ENCODE results near the gene SBK1.
"Not testable (repeated sequence)": the region's sequence is repeated elsewhere in the genome, so short reads cannot be mapped to it uniquely, and the experiment has no call there.

The SBK1 gene

DNA sequence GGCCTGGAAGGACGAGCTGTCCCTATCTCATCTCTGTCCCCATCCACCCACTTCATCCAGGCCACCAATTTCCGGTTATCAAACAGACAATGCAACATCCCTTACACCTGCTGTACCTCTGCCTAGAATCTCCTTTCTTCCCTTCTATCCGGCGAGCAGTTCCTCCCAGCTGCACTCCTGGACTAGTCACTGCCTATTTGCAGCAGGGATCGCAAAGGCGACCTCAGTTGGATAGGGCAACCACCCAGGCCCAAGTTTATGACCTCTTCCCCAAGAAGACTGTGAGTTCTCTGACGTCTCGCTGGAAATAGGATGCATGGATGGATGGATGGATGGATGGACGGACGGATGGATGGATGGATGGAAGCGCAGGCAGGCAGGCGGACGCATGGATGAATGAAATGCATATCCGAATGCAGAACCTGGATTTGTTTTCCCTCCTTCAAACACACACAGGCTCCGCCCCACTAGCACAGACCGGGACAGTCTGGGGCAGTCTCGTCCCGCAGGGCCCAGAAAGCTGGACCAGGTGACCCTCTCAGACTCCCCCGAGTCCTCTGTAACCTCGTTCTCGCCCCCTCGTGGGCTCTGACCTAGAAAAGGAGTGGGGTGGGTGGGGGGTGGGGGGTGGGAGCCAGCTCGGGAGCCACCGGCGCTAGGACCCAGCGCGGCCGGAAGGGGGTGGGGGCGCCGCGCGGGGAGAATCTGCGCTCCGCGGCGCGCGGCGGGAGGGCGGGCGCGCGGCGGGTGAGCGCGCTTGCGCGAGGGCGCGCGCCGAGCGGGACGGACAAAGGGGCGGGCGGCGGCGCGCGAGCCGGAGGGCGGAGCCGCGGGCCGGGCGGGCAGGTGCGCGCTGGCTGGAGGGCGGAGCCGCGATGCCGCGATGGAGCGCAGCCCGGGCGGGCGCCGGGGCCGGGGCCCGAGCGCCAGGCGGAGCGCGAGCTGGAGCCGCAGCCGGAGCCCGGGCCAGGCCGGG lies at the start of gene SBK1:
Gene SBK1, plus strand, starts transcription at position 875 of the 976 bp plus-strand sequence. CDS start 24,867 bp downstream, outside the sequence.
- peak; percentile 76 for DNase-seq

DNA sequence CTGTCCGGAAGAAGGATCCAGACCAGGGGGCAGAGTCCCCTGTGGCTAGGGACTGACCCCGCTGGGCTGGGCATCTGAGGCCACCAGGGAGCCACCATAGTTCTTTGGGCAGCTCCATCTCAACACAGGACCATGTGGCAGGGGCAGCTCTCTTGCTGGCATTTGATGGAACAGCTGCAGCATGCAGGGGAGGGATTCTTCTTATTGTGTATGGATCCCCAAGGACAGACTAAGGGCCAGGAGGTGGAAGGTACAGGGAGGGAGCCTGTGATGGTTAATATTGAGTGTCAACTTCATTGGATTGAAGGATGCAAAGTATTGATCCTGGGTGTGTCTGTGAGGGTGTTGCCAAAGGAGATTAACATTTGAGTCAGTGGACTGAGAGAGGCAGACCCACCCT lies 42.8 kb upstream of the SBK1 start:
- not testable (repeated sequence) for DNase-seq

DNA sequence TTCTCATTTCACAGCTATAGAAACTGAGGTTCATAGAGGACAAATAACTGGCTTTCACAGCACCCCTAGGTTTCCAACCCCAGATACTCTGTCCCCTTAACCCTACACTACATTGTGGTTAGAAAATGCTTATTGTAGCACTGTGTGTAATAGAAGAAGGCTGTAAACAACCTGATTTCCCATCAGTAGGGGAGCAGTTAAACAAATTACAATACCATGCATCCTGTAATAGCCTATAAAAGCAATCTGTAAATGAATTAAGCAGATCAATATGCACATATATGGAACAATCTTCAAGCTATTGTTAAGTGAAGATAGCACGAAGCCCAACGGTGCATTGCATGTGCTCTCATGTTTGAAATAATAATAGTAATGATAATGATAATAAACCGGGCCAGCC lies 41.3 kb upstream of the SBK1 start:
- DNase-seq = no peak

DNA sequence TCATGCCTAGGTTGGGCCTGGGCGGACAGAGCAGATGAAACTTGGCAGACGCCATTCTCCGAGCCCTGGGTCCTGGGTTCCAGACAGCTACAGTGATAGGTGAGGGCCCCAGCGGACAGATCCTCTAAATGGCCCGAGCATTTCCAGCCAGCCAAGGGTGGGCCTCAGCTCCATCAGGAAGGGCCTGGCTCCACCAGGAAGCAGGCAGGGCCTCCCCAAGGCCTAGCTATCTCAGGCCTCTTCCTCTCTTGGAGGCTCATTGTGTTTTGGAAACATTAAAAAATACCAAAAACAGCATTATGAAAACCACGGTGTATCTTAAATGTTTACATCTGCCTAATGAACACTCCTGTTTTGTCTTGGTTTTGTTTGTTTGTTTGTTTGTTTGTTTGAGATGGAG lies 38.2 kb upstream of the SBK1 start:
- DNase-seq = no peak

DNA sequence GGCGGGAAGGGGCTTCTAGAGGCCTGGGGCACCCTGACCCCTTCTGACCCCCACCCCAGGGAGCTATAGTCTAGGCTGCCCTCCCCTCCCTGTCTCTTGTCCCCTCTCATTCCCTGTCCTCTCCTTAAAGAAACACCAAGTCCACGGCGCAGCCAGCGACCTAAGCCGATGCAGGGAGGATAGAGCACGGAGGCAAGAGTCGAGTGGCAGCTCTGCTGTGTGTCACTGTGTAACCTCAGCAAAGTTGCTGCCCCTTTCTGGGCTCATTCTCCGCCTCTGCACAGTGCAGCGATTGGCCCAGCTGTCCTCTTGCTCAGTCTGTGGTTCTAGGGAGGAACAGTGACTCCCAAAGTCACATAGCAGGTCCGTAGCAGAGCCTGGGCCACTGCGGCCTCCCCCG lies 36.5 kb upstream of the SBK1 start:
- no peak for DNase-seq

DNA sequence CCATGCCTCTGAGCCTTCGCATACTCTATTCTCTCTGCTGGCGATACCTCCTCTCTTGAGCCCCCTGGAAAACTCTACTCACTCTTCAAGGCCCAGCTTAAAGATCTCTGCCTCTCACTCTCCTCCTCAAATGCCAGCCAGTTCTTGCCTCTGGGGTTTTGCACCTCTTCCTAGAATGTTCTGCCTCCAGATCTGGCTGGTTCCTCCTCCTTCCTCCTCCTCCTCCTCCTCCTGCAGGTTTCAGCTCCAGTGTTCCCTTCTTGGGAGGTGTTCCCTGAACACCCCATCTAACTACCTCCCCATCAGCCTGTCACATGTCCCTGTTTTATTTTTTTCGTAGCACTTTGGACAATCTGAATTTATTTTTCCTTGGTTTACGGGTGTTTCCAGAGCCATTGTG lies 35.1 kb upstream of the SBK1 start:
- no peak for DNase-seq

DNA sequence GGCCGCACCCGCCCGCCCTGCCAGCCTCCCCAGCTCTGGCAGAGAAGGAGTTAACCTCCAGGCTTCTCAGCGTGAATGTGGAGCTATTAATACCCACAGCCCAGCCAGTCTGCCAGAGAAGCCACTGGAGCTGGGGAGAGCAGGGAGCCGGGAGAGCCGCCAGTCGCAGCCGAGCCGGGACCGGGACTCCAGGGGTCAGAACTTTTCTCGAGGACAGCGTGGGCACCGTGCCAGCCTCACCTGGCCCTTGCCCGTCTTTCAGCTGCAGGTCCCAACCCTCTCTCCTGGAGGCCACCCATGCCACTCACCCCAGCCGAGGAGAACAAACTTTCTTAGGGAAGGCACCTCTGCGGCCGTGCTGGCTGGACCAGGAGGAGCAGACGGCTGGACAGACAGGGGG lies 33.8 kb upstream of the SBK1 start:
- DNase-seq = no peak

DNA sequence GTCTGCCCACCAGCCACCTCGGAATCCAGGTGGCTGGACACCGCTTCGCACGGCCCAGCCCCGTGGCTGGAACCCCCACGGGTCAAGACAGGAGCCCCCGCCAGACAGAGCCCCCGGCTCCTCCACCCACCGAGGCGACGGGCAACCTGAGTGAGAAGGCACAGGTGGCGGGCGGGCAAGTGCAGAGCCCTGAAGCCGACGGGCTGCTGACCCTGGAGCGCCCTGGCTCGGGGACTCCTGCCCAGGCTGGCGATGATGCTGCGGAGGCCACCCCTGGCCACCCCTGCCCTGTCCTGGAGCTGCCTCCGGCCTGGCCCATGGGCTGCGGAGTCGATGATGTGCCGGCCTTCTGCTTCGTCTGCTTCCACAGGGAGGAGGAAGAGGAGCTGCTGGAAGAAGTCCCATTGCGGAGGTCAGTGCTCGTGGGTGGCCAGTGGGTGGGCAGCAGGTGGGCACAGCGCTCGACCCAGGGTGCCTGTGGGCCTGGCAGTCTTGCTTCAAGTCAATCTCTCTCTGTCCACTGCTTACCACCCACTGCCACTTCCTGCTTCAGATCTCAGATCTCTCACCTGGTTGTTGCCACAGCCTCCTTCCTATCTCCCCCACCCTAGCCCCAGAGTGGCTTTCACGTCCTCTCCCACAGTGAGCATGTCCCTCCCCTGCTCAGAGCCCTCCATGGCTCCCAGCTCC lies 33.1 kb upstream of the SBK1 start:
- DNase-seq = no peak

DNA sequence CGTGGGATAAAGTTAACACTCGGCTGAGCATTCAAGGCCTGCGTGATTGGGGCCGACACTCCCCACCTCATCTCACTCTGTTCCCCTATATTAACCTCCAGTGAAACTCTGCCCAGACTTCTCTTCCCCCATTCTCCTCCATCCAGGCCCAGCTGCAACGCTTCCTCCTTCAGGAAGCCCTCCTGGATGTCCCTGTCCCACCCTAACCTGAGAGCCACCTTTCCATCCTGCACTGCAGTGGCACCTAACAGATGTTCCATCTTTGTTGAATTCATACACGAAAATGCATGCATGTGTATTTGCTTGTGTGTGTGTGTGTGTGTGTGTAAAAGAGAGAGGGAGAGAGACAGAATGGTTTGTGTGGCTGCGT lies 32.6 kb upstream of the SBK1 start:
- no peak for DNase-seq

DNA sequence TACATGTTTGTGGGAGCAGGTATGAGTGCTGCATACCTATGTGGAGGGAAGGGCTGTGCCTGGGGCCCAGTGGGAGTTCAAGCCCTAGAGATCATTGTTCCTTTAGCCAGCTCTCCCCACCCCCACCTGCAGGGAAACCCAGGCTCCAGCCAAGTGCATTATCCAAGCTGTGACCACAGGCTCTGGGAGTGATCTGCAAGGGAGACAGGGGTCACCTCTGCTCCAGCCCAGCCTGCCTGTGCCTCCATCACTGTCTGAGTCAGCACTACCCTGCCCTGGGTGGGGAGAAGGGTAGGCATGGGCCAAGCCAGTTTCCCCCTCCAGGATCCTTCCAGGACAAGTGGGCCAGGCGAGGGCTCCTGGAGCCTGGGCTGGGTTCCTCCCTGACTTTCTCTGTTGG lies 32.1 kb upstream of the SBK1 start:
- no peak for DNase-seq

DNA sequence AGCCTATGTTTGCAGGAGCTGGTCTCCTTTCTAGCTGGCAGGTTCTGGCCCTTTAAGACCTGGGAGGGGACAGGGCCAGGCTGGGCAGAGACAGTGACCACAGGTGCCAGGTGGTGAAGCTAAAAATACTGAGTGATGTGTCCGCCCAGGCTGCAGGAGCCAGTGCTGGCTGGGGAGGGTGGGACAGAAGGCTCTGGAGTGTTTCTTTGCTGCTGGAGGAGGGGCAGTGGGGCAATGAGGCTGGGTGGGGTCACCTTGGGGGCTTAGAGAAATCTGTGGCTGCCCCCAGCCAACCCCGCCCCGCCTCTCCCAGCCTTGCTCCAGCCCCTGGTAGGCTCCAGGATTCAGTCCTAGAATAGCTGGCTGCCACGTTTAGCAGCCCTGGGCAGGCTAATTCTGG lies 30.4 kb upstream of the SBK1 start:
- no peak for DNase-seq

DNA sequence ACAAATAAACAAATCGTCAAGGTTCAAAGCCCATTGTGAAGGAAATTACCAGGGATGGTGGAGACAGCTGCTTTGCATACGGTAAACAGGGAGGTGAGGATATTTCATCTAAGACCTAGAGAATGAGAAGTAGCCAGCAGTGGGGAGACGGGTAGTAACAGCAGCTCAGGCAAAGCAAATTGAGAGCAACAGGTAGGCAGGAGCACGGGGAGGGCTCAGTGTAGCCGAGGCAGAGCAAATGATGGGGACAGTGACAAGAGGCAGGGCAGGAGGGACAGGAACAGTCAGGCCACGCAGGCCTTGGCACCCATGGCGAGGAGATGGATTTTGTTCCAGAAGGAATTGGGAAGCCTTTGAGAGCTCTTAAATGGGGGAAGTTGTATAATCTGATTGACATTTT lies 29.0 kb upstream of the SBK1 start:
- DNase-seq = no peak

DNA sequence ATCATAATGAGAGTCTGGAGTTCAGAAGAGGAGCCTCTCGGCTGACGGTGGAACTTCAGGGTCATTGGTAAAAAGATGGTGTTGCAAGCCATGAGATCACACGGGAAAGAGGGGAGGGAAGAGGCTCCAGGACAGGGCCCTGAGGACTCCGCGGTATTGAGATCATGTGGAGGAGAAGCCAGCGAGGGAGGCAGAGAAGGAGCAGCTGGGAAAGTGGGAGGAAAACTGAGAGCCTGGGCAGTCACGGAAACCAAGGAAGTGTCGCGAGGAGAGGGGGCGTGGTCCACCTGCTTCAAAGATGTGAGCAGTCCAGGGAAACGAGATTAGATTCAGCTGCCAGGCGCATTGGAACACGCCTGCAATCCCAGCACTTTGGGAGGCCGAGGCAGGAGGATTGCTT lies 27.7 kb upstream of the SBK1 start:
- DNase-seq = no peak

DNA sequence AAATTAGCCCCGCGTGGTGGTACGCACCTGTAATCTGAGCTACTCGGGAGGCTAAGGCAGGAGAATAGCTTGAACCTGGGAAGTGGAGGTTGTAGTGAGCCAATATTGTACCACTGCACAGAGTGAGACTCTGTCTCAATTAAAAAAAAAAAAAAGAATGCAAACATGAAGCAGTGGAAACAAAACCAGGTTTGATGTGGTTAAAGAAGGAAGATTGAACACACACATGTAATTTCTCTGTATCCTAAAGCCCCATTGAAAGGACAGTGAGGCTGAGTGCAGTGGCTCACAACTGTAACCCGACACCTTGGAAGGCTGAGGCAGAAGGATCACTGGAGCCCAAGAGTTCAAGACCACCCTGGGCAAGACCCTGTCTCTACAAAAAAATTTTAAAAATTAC lies 26.5 kb upstream of the SBK1 start:
- DNase-seq = no peak

DNA sequence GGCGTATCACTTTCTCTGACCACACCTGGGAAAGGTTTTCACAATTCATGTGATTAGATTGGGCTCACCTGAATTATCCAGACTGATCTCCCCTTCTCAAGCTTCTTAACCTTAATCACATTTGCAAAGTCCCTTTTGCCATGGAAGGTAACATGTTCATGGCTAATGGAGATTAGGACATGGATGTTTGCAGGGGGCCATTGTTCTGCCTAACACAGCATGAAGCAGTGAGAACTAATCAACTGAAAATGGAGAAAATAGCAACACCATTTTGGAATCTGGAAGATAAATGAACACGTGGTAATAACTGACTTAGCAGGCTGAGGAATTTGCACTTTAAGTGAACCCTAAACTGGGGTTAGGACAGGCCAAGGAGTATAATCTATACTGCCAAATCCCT lies 25.0 kb upstream of the SBK1 start:
- DNase-seq = no peak

DNA sequence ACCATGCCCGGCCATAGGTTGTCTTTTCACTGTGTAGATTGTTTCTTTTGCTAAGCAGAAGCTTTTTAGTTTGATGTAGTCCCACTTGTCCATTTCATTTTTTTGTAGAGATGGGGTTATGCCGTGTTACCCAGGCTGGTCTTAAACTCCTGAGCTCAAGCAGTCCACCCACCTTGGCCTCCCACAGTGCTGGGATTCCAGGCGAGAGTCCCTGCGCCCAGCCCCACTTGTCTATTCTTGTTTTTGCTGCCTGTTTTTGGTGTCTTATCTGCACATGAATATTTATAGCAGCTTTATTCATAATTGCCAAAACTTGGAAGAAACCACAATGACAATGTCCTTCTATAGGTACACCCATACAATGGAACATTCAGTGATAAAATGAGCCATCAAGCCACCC lies 18.8 kb upstream of the SBK1 start:
- DNase-seq = no peak

DNA sequence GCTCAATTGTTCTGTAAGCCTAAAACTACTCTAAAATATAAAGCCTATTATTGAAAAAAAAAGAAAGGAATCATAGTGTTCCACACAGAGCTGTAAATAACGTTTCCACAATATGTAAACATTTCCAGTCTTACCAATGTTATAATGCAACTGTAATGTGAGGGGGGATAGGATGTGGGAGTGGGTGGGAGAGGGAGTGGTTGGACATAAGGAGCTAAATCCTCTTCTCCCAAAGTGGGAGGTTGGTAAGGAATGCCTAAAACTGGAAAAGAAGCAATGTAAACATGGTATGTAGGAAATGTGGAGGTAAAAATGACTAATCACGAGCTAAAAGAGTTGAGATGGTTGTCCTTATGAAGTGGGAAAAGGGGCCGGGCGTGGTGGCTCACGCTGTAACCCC lies 17.6 kb upstream of the SBK1 start:
- no peak for DNase-seq

DNA sequence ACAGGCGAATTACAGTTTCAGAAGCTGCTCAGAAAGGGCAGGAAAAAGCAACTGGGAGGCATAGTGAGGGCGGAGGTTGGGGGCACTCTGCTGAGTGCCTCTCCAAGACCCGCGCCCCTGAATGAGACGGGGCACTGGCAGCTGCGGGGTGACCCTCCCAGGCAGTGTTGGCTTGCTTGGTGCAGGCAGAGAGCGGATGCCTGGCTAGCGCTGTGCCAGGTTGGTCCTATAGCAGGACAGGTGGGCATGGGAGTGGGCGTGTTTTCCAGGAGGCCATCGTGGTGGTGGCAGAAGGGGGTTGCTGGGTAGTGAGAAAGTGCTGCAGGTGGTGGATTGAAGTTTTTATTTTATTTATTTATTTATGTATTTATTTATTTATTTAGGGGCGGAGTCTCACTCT lies 16.0 kb upstream of the SBK1 start:
- no peak for DNase-seq

DNA sequence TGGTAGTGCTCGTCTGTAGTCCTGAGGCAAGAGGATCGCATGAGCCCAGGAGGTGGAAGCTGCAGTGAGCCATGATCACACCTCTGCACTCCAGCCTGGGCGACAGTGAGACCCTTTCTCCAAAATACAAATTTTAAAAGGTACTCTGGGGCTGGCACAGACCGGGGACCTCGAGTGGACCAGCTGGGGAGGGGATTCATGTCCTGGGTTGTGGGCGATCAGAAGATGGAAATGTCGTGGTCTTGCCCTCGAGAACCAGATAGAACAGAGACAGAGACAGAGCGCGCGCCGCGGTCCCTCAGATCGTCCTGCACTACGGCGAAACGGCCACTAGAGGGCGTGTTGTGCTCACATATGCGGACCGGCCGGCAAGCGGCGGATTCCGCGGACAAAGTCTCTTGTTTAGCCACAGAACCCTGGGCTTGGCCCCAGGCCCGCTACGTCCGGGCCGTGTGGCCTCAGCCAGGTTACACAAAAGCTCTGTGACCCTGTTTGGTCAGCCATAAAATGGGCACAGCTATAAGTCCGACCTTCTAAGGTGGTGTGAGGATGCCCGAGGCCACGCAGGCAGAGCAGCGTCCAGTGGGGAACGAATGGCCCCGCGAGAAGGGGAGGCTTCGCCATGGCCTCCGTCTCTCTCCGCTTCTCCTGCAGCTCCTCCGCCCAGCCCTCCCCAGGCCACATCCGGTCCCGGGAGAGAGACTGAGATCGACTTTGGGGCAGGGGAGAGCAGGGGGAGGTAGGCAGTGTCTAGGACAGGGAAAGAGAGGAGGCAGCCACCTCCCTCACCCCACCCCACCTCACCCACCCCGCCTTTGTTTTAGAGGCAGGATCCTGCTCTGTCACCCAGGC lies 14.6 kb upstream of the SBK1 start:
- peak; percentile 82 for DNase-seq

DNA sequence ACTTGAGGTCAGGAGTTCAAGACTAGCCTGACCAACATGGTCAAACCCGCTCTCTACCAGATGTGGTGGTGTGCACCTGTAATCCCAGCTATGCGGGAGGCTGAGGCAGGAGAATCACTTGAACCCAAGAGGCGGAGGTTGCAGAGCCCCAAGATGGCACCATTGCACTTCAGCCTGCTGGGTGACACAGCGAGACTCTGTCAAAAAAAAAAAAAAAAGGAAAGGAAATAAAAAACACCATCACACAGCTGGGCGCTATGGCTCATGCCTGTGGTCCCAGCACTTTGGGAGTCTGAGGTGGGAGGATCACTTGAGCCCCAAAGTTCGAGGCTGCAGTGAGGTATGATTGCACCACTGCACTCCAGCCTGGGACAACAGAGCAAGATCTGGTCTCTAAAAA lies 13.3 kb upstream of the SBK1 start:
- no peak for DNase-seq

DNA sequence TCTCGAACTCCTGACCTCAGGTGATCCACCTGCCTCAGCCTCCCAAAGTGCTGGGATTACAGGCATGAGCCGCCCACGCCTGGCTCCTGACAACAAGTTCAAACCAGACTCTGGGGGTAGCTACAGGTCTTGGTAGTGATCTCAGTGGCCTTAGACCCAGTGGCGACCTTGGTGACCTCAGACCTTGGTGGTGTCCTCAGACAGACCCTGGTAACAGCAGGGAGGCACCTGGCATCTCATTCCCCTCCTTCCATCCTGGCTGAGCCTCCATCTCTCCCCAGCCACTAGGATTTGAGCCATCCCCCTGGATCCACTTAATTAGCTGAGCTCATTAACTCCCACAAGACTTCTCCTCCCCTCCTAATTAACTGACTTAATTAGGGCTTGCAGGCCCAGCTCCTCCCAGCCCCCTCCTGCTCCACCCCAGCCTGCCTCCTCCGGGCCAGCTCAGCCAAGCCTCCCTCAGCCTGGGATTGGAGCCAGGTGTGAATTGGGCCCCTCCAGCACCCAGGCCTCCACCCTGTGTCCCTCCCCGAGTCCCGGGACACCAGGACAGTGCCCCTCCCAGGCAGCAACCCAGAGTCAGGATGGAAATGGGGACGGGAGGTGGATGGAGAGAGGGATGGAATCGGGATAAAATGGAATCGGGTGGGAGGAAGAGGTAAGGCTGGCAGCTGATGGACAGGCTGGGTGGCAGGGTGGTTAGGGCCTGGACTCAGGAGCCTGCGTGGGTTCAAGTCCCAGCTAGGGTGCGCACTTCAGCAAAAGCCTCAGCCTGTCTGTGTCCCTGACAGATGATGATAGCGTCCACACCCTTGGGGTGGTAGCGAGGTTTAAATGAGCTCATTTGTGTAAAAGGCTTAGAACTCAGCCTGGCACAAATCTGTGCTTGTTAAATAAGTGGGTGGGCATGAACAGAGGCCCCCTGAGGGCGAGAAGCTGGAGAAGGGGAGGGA lies 11.2 kb upstream of the SBK1 start:
- no peak for DNase-seq

DNA sequence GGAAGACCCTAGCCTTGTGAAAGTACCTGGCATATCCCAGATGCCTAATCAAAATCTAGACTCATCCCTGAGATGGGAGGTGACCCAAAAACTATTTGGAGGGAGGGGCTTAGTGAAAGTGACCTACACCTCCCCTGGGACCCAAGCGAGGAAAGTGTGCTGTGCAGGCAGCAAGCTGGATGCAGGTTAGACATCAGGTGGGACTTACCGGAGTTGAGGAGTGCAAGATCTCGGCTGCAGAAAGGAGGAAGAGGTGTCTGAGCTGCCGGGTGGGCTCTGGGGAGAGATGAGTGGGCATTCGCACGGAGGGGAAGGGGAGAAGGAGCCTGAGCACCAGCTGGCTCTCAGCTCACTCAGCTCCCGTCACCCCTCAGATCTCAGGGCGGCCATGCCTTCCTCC lies 10.3 kb upstream of the SBK1 start:
- no peak for DNase-seq

Data from activated CD4-positive, alpha-beta T cell treated with anti-CD3 and anti-CD28 coated beads, Interleukin-2, amount 50 U/mL, for 16 hours (primary cell).